ENCODE results near the gene AIFM2. TPM values are rescaled to one million over a fixed set of nuclear protein-coding genes. Genes with fewer than 3 reads are reported as not detected.

The AIFM2 gene
- total RNA-seq, 1 donor from 2014 or later = 10.6 TPM

DNA sequence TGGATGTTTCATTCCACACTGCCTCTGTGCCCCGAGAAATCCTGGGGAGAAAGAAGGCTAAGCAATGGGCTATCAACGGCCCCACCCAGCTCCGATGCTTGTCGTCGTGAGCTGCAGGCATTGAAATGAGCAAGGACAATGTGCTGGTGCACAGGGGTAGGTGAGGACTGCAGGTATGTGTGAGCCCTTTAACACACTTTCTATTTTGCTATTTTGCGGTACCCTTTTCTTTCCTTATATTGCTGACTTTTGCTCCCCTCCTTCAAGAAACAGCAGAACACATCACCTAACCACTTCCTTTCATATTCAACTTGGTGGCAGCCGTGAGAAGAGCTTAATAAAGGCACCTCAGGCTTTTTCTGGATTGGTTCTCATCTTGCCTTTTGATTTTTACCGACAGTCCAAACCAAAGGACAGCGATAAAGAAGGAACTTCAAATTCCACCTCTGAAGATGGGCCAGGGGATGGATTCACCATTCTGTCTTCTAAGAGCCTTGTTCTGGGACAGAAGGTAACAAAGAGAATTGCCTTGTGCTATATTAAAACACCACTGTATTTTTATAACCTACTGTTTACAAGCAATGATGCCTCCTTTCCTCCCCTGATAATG, 39.2 kb downstream of the AIFM2 start:
- Histone ChIP-seq H3K27ac (no peak overlapping the region), H3K36me3 (peaks cover 0 to 28% of the 10 kb centered on the region in 2 donors), H3K4me3 (no peak overlapping the region), H3K27me3 (no peaks in the 10 kb centered on the region), H3K4me1 (no peaks in the 10 kb centered on the region), H3K9me3 (no peaks in the 10 kb centered on the region)
- no peak for TF ChIP-seq POLR2AphosphoS5 (IDR thresholded peaks at IDR 0.05; ENCODE audit: insufficient read depth in 1 of 2, low read depth in 1 of 2)
- TF ChIP-seq, protein P1, sequence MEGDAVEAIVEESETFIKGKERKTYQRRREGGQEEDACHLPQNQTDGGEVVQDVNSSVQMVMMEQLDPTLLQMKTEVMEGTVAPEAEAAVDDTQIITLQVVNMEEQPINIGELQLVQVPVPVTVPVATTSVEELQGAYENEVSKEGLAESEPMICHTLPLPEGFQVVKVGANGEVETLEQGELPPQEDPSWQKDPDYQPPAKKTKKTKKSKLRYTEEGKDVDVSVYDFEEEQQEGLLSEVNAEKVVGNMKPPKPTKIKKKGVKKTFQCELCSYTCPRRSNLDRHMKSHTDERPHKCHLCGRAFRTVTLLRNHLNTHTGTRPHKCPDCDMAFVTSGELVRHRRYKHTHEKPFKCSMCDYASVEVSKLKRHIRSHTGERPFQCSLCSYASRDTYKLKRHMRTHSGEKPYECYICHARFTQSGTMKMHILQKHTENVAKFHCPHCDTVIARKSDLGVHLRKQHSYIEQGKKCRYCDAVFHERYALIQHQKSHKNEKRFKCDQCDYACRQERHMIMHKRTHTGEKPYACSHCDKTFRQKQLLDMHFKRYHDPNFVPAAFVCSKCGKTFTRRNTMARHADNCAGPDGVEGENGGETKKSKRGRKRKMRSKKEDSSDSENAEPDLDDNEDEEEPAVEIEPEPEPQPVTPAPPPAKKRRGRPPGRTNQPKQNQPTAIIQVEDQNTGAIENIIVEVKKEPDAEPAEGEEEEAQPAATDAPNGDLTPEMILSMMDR (IDR thresholded peaks at IDR 0.05) = no peak
- TF ChIP-seq POLR2A (IDR thresholded peaks at IDR 0.05) = no peak
- intact Hi-C loops (cut with DNase I) = no loop called here
- DNase-seq (ENCODE audit: extremely low spot score in 2 of 2) = no peak

DNA sequence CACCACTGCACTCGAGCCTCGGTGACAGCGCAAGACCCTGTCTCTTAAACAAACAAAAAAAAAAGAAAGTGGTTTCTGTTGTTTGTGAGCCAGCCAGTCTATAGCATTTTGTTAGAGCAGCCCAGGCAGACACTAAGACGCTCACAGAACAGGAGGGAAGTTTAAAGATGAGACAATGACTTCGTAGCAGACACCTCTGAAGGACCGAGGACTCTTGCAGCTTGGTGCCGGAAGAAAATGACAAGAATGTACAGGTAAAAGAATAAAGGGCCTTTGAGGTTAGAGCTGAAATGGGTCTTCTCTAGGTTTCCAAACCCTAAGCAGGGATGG, 40.3 kb downstream of the AIFM2 start:
- Histone ChIP-seq H3K4me3 (no peak overlapping the region), H3K27ac (no peak overlapping the region), H3K9me3 (no peaks in the 10 kb centered on the region), H3K4me1 (no peaks in the 10 kb centered on the region), H3K36me3 (peaks cover 0 to 28% of the 10 kb centered on the region in 2 donors), H3K27me3 (no peaks in the 10 kb centered on the region)
- TF ChIP-seq POLR2A (IDR thresholded peaks at IDR 0.05) (no peak), POLR2AphosphoS5 (IDR thresholded peaks at IDR 0.05; ENCODE audit: insufficient read depth in 1 of 2, low read depth in 1 of 2) (no peak)
- TF ChIP-seq, protein P1 (IDR thresholded peaks at IDR 0.05) = no peak
- no peak for DNase-seq (ENCODE audit: extremely low spot score in 2 of 2)
- intact Hi-C loops (cut with DNase I) = no loop called here

DNA sequence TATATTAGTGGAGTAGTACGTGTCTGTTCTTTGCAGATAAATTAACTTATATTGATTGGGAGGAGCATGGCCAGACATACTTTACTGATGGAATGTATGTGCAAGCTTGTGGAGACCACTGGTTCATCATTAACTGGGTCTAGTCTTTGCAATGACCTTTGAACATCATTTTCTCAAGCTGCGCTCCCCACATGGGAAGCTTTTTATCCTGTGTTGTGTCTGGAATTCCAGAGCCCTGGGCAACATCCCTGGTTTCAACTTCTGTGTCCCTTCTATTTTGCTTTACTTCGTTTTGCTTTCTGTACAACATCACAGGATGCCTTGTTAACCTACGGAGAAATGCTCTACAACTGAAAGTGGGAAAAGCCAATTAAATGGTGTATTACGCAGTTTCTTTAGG, 41.7 kb downstream of the AIFM2 start:
- no peak for DNase-seq (ENCODE audit: extremely low spot score in 2 of 2)
- intact Hi-C loops (cut with DNase I) = no loop called here
- no peaks in the 10 kb centered on the region for H3K27me3 ChIP-seq
- no peak overlapping the region for H3K4me3 ChIP-seq
- TF ChIP-seq, protein P1 (IDR thresholded peaks at IDR 0.05) = no peak
- TF ChIP-seq POLR2A (IDR thresholded peaks at IDR 0.05) (no peak), POLR2AphosphoS5 (IDR thresholded peaks at IDR 0.05; ENCODE audit: insufficient read depth in 1 of 2, low read depth in 1 of 2) (no peak)
- no peaks in the 10 kb centered on the region for H3K4me1 ChIP-seq
- H3K9me3 ChIP-seq = no peaks in the 10 kb centered on the region
- peaks cover 0 to 28% of the 10 kb centered on the region in 2 donors for H3K36me3 ChIP-seq
- H3K27ac ChIP-seq = no peak overlapping the region

DNA sequence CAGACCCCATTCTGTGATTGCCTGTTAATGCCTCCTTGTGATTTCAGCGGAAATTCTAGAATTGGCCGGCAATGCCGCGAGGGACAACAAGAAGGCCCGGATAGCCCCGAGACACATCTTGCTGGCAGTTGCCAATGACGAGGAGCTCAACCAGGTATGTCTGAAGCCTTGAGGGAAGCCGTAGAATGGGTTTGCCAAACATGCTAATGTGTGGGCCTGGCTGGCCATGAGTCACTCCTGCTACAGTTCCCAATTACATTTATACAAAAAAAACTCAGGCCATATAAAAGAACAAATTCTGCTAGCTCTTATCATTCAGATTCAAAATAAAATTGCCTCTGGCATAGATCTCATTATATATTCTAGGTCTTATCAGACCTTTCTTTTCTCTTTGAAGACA, 42.6 kb downstream of the AIFM2 start:
- no peak for DNase-seq (ENCODE audit: extremely low spot score in 2 of 2)
- Histone ChIP-seq H3K27ac (no peak overlapping the region), H3K4me3 (no peak overlapping the region), H3K4me1 (no peaks in the 10 kb centered on the region), H3K27me3 (no peaks in the 10 kb centered on the region), H3K36me3 (peaks cover 0 to 22% of the 10 kb centered on the region in 2 donors), H3K9me3 (no peaks in the 10 kb centered on the region)
- intact Hi-C loops (cut with DNase I) = no loop called here
- TF ChIP-seq POLR2A (IDR thresholded peaks at IDR 0.05) (no peak), POLR2AphosphoS5 (IDR thresholded peaks at IDR 0.05; ENCODE audit: insufficient read depth in 1 of 2, low read depth in 1 of 2) (no peak)
- TF ChIP-seq, protein P1 (IDR thresholded peaks at IDR 0.05) = no peak

DNA sequence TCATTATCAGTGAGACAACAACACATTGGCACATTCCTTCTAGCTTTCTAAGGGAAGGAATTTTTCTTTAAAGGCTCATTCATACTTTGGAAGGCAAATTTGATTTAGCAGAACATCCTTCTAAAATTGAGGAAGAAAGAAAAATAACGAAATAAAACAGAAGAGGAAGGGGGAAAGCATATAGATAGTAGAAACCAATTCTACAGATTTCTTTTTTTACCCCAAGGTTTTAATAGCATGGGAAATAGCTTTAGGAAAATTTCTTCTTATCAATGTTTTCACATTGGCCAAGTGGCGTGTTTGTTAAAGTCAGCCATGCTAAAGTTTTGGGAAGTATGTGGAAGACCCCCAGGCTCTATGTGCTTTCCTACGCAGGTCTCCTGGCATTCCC, 44.3 kb downstream of the AIFM2 start:
- intact Hi-C loops (cut with DNase I) = no loop called here
- no peak for TF ChIP-seq POLR2A (IDR thresholded peaks at IDR 0.05)
- no peak for TF ChIP-seq POLR2AphosphoS5 (IDR thresholded peaks at IDR 0.05; ENCODE audit: insufficient read depth in 1 of 2, low read depth in 1 of 2)
- TF ChIP-seq, protein P1 (IDR thresholded peaks at IDR 0.05) = no peak
- Histone ChIP-seq H3K36me3 (peaks cover 0 to 18% of the 10 kb centered on the region in 2 donors), H3K4me1 (no peaks in the 10 kb centered on the region), H3K27me3 (no peaks in the 10 kb centered on the region), H3K4me3 (no peak overlapping the region), H3K27ac (no peak overlapping the region), H3K9me3 (no peaks in the 10 kb centered on the region)
- no peak for DNase-seq (ENCODE audit: extremely low spot score in 2 of 2)
